ENCODE data around the gene RFX2. TPM values are rescaled to one million over a fixed set of nuclear protein-coding genes. Genes with fewer than 3 reads are reported as not detected.

Gene RFX2
- total and polyA plus RNA-seq, 10 of the 15 experiments (the other 5 are each of a cell fraction or from before 2014, with no cell fraction given) = 3.2 to 9.8 (median 4.7) TPM

- Histone ChIP-seq H3K9ac (ENCODE audit: control insufficient read depth, insufficient read depth, low read length) (no peak overlapping the region), H3K4me2 (ENCODE audit: control insufficient read depth, insufficient read depth) (no peak overlapping the region), H3K4me1 (ENCODE audit: control insufficient read depth, insufficient read depth, low read length) (no peaks in the 10 kb centered on the region), H3K4me3 (no peak overlapping the region), H4K20me1 (ENCODE audit: control insufficient read depth, insufficient read depth) (no peaks in the 10 kb centered on the region), H3K27ac (ENCODE audit: control insufficient read depth, insufficient read depth) (no peak overlapping the region), H2AFZ (ENCODE audit: control insufficient read depth, low read depth, low read length) (no peak overlapping the region), H3K27me3 (replicated peaks in 1 of 2; ENCODE audit: control insufficient read depth in 2 of 2, insufficient read depth in 2 of 2, low read length in 1 of 2) (no peaks in the 10 kb centered on the region), H3K36me3 (ENCODE audit: control insufficient read depth in 2 of 2, insufficient read depth in 2 of 2, low read length in 1 of 2) (no peaks in the 10 kb centered on the region), H3K79me2 (ENCODE audit: control insufficient read depth, insufficient read depth, low read length) (no peaks in the 10 kb centered on the region), H3K9me3 (replicated peaks; ENCODE audit: control insufficient read depth, insufficient read depth, low read length) (no peaks in the 10 kb centered on the region; the same call in 2 of the 3 replicates)
- RAD21 ChIA-PET (ENCODE audit: unreplicated experiment) = interaction anchor here (1.3 kb wide), 1 partner anchor 15 kb away, joined by 4 read pairs; no protein-coding TSS in a partner anchor
- POLR2A ChIA-PET = no interaction called here
- CTCF ChIA-PET = interaction anchor here (1.1 to 1.4 kb wide), 2 partner anchors 15 to 26 kb away, joined by 4 to 5 read pairs; no protein-coding TSS in a partner anchor
- FAIRE-seq = no peak
- intact Hi-C loops (cut with micrococcal nuclease; ENCODE audit: unreplicated experiment) = no loop called here
- in situ Hi-C loops (cut with MboI) = no loop called here
- BruUV-seq (replicated peaks) = no TSS peak
- DNase-seq (ENCODE audit: low read depth, low spot score) = no peak
- SMC1A ChIA-PET (ENCODE audit: uncharacterized antibody, unreplicated experiment) = interaction anchor here (0.6 kb wide), 1 partner anchor 36 kb away, joined by 5 read pairs; no protein-coding TSS in a partner anchor
- WGBS (ENCODE audit: insufficient coverage, insufficient replicate concordance, low lambda C conversion rate, missing lambda C conversion rate) = 0% methylated on average over 1 of the region's 1 CpG
- ATAC-seq = no peak
- TF ChIP-seq IKZF2 (IDR thresholded peaks at IDR 0.05) = no peak
- no peak for TF ChIP-seq POU2F2 (IDR thresholded peaks at IDR 0.05; ENCODE audit: borderline replicate concordance, low read depth, low read length)
- no peak for TF ChIP-seq NR2C2 (IDR thresholded peaks at IDR 0.05; ENCODE audit: borderline replicate concordance, control insufficient read depth, insufficient read length, low read depth)
- TF ChIP-seq STAT3 (IDR thresholded peaks at IDR 0.05; ENCODE audit: low read depth, low read length) = no peak
- TF ChIP-seq MEF2B (IDR thresholded peaks at IDR 0.05; ENCODE audit: partially characterized antibody, poor library complexity, severe bottlenecking) = peak; percentile 7
- no peak for TF ChIP-seq SMAD1 (IDR thresholded peaks at IDR 0.05; ENCODE audit: low read depth, partially characterized antibody)
- TF ChIP-seq PAX8 (IDR thresholded peaks at IDR 0.05) = no peak
- TF ChIP-seq, protein P1, sequence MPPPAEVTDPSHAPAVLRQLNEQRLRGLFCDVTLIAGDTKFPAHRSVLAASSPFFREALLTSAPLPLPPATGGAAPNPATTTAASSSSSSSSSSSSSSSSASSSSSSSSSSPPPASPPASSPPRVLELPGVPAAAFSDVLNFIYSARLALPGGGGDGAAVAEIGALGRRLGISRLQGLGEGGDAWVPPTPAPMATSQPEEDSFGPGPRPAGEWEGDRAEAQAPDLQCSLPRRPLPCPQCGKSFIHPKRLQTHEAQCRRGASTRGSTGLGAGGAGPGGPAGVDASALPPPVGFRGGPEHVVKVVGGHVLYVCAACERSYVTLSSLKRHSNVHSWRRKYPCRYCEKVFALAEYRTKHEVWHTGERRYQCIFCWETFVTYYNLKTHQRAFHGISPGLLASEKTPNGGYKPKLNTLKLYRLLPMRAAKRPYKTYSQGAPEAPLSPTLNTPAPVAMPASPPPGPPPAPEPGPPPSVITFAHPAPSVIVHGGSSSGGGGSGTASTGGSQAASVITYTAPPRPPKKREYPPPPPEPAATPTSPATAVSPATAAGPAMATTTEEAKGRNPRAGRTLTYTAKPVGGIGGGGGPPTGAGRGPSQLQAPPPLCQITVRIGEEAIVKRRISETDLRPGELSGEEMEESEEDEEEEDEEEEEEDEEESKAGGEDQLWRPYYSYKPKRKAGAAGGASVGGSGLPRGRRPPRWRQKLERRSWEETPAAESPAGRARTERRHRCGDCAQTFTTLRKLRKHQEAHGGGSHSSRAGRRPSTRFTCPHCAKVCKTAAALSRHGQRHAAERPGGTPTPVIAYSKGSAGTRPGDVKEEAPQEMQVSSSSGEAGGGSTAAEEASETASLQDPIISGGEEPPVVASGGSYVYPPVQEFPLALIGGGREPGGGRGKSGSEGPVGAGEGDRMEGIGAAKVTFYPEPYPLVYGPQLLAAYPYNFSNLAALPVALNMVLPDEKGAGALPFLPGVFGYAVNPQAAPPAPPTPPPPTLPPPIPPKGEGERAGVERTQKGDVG (CRISPR knock-in tag; IDR thresholded peaks at IDR 0.05) = no peak
- no peak for TF ChIP-seq JUNB (IDR thresholded peaks at IDR 0.05)
- no peak for TF ChIP-seq ATF3 (IDR thresholded peaks at IDR 0.05; ENCODE audit: borderline replicate concordance, extremely low read depth, low read depth, low read length)
- TF ChIP-seq, protein P2, sequence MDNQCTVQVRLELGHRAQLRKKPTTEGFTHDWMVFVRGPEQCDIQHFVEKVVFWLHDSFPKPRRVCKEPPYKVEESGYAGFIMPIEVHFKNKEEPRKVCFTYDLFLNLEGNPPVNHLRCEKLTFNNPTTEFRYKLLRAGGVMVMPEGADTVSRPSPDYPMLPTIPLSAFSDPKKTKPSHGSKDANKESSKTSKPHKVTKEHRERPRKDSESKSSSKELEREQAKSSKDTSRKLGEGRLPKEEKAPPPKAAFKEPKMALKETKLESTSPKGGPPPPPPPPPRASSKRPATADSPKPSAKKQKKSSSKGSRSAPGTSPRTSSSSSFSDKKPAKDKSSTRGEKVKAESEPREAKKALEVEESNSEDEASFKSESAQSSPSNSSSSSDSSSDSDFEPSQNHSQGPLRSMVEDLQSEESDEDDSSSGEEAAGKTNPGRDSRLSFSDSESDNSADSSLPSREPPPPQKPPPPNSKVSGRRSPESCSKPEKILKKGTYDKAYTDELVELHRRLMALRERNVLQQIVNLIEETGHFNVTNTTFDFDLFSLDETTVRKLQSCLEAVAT (IDR thresholded peaks at IDR 0.05) = peak; percentile 95
- no peak for TF ChIP-seq ZNF592 (IDR thresholded peaks at IDR 0.05)
- TF ChIP-seq MYB (IDR thresholded peaks at IDR 0.05; ENCODE audit: borderline replicate concordance, low read depth, low read length) = no peak
- no peak for TF ChIP-seq CBX5 (IDR thresholded peaks at IDR 0.05; ENCODE audit: low read depth)
- peak in 1 of 2 experiments; percentile 87; a peak in 2 of 4 replicates for TF ChIP-seq SRF (IDR thresholded peaks at IDR 0.05; ENCODE audit: low read depth in 2 of 2, low read length in 2 of 2)
Observed at GRCh38 chr19:6141217-6141616, 30.9 kb upstream of the RFX2 start.
